A549 (cell line): ENCODE measurements around the gene ING5.

Experiments
- ATOH8 ChIP-seq: fragments of 250-450 bp; sonication (Bioruptor Pico); IDR thresholded peaks from 2 replicates; pipeline ENCODE4 v1.5.0; 2020; ENCODE audit warnings: low read depth, mild to moderate bottlenecking, moderate library complexity
- EP300 ChIP-seq, 2 experiments: fragments of >200 bp; sonication (Bioruptor Twin); formaldehyde crosslinking; IDR thresholded peaks; 2 replicates in 1 of 2; 3 replicates in 1 of 2; pipeline ENCODE4 v1.6.1; 2016 to 2017
- MAX ChIP-seq: IDR thresholded peaks from 2 replicates; pipeline ENCODE4 v1.6.1; 2012
- POLR2A ChIP-seq: IDR thresholded peaks from 2 replicates; pipeline ENCODE4 v1.6.1; 2012; ENCODE audit warnings: mild to moderate bottlenecking, low read length
- POLR2AphosphoS2 ChIP-seq: conservative IDR thresholded peaks from 2 replicates; pipeline ENCODE4 v1.6.1; 2012; ENCODE audit warnings: low read length, improper control_type of control experiment, inconsistent platforms

DNA sequence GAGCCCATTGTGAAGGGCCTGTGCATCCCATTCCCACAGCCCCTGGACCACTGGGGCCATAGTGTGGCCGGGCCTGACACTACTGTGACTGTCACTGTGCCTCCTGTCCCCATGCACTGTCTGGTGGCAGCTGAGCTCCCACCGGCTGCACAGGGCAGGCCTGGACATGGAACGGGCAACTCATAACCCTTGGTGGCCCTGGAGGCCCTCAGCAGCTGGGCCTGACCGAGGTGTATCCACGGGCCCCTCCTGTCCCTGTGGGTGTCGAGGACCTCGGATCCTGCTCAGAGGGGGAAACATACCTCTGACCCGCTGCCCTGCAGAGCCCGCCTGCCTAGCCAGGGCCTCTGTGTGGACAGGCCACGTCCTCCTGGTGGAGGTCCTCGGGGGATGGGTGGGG is 67.0 kb downstream of the ING5 start:
- TF ChIP-seq POLR2AphosphoS2 (no peak), EP300 (IDR thresholded peaks at IDR 0.05) (no peak), POLR2A (no peak), ATOH8 (no peak), MAX (no peak)
